Aorta (tissue), 5 donors: Measurements from ENCODE around the gene RBP2. TPM values are rescaled to one million over a fixed set of nuclear protein-coding genes. Genes with fewer than 3 reads are reported as not detected.

Experiments used
- ATAC-seq: fragments of 200-7000 bp; cut with Tn5 transposase; one replicate; pipeline ENCODE4 v1.9.1; 2022; ENCODE audit warnings: moderate library complexity; ENCODE audit not compliant: low FRiP score
- DNase-seq, 2 donors: peaks; one replicate each; pipeline ENCODE4 v3.0.0-alpha.2; 2020
- H3K27ac ChIP-seq, 2 donors: one replicate each; pipeline ENCODE4 v1.5.1; 2013; ENCODE audit warnings: low read length in 2 of 2, mild to moderate bottlenecking in 2 of 2, moderate library complexity in 2 of 2, control low read depth in 1 of 2, inconsistent platforms in 1 of 2, low read depth in 1 of 2
- H3K27me3 ChIP-seq, 2 donors: one replicate each; pipeline ENCODE4 v1.6.1; 2013; ENCODE audit warnings: control low read depth in 1 of 2, low read length in 1 of 2, mild to moderate bottlenecking in 1 of 2, moderate library complexity in 1 of 2; ENCODE audit not compliant: insufficient read depth in 2 of 2, control insufficient read depth in 1 of 2
- H3K36me3 ChIP-seq, 2 donors: one replicate each; pipeline ENCODE4 v1.6.1; 2013; ENCODE audit warnings: control low read depth in 1 of 2, low read length in 1 of 2, mild to moderate bottlenecking in 1 of 2; ENCODE audit not compliant: insufficient read depth in 2 of 2, control insufficient read depth in 1 of 2
- H3K4me1 ChIP-seq, 2 donors: one replicate each; pipeline ENCODE4 v1.6.1; 2013; ENCODE audit warnings: low read length in 2 of 2, control low read depth in 1 of 2, mild to moderate bottlenecking in 1 of 2, moderate library complexity in 1 of 2; ENCODE audit not compliant: insufficient read depth in 2 of 2, control insufficient read depth in 1 of 2
- H3K4me3 ChIP-seq, 2 donors: one replicate each; pipeline ENCODE4 v1.5.1; 2013; ENCODE audit warnings: low read length in 2 of 2, control low read depth in 1 of 2, mild to moderate bottlenecking in 1 of 2
- H3K9me3 ChIP-seq: one replicate; pipeline ENCODE4 v1.6.1; 2013; ENCODE audit warnings: mild to moderate bottlenecking, low read length; ENCODE audit not compliant: control insufficient read depth
- WGBS, 2 donors: extraction: QIAGEN DNeasy Blood & Tissue Kit; methylation state at CpG; one replicate each; pipeline ENCODE4 v1.1.7; 2013; 5-methylcytosine and 5-hydroxymethylcytosine counted together
- intact Hi-C, 2 donors: fragments of 100-400 bp; cut with DNase I; formaldehyde crosslinking; loops; one replicate each; pipeline versions ENCODE4 v1.14.2 to v1.15.0; 2022
- long read RNA-seq, 2 donors: library from polyadenylated mRNA; unstranded; transcript quantifications; one replicate each; pipeline ENCODE4 v2.0.0, GENCODE V29; 2020 to 2021
- polyA plus RNA-seq, 2 donors: library from polyadenylated mRNA; stranded (reverse); fragments of 200-250 nt; gene quantifications; one replicate each; pipeline ENCODE4 v1.2.3, GENCODE V29; 2013
- total RNA-seq, 2 donors: library from RNA; stranded (reverse); fragmentation: NEBNext Ultra II Directional; extraction: Animal tissue kit (Norgen Biotek cat#: 25700); gene quantifications; one replicate each; pipeline ENCODE4 v1.2.1, GENCODE V29; 2021
- donor health status: healthy with polysubstance abuse.
- donor health status: Bipolar disorder and iron deficiency.
- donor health status: DM: no; HTN: no; CAD: no.
- donor health status: DM: no; HTN: no; CAD: no.
- donor health status: DM: yes; HTN: yes; CAD: no.

Gene RBP2
- total RNA-seq (not detected), polyA plus RNA-seq (1,000 to 10,000 TPM in 1 of 2 donors, under 1 TPM in 1; 0.18 to 1,154 TPM)
- long read RNA-seq, donor 1: 0 reads
- long read RNA-seq, donor 2: 0 reads

DNA sequence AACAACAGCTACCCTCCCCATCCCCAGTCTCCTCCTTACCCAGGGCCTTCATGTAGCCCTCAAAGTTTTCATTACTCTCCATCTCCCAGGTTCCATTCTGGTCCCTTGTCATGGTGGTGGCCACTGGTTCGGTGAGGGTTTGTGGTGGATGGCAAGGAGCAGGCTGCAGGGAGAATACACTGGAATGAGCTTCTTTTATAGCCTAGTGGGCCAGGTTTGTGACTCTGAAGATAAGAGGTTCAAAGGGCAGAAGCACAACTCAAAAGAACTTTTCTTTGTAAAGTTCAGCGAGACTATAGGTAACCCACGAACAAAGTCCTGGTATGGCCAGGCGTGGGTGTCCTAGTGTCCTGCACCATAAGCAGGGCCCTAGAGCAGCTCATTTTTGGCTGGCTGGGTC lies at the start of gene RBP2:
RBP2 (minus strand) TSS at position 169 of the 400 bp plus-strand sequence; CDS start at position 112, 57 bp downstream.
- DNase-seq (no peak), ATAC-seq (no peak)
- Histone ChIP-seq H3K9me3 (no peaks in the 10 kb centered on the region), H3K4me3 (no peak within 1 kb of the TSS), H3K27me3 (no peaks in the 10 kb centered on the region), H3K4me1 (no peaks in the 10 kb centered on the region), H3K27ac (no peak within 1 kb of the TSS), H3K36me3 (no peaks in the 10 kb centered on the region)
- intact Hi-C loops: no loop called here
- WGBS, 2 donors: 93 to 95% methylated on average over 4 of the region's 4 CpGs

DNA sequence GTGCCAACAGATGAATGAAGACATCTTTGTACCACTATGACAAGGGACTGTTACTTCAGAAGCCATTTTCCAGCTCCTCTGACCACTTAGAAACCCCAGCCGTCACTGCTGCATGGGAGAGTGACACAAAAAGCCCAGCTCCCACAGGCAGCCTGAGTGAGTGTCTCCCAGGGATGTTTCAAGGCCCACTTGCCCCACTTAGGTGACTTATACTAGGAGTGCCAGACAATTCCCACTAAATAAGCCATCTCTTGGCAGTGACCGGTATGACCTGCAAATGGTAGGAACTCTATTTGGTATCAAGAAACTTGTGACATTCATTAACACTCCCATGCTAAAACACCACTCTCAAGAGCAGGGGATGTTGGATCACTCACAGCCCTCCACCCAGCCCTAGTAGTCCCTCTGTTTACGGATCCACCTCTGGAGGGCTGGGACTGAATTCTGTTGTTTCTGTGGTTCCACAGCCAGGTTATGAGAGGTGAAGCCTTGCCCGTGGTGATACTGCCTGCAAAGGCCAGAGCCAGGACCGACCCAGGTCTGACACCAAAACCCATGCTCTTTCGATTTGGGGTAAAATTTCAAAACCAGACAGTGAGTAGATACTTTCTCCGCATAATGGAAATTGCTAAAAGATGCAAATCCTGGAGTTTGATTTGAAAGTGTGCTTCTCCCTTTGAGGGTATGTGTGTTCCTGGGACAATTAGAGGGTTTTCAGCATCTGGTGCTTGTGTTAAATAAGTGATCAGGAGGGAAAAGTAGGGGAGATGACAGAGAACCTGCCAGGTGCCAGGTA lies 48.7 kb upstream of the RBP2 start:
- no peaks in the 10 kb centered on the region for H3K4me1 ChIP-seq
- no peaks in the 10 kb centered on the region for H3K36me3 ChIP-seq
- WGBS, 2 donors: 94 to 95% methylated on average over 7 of the region's 7 CpGs
- no peak for ATAC-seq
- no peak overlapping the region for H3K4me3 ChIP-seq
- no peaks in the 10 kb centered on the region for H3K27me3 ChIP-seq
- no peaks in the 10 kb centered on the region for H3K9me3 ChIP-seq
- H3K27ac ChIP-seq: no peak overlapping the region
- intact Hi-C loops: no loop called here
- no peak for DNase-seq

DNA sequence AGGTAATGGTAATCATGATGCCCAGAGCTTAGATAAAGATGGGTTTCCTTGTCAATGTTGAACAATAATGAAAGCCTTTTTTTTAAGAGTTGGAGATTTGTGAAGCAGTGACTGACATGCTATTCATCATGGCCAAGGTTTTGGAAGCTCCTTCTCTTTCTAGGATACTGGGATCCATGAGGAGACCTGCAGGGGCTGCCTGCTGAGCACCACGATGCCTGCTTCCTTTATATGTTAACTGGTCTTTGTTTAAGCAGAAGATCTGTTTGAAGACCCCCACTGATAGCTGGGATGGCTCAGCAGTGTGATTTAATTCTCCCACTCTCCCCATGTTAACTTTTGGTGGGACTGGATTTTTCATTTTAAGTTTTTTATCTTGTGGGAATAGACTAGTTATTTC lies 47.4 kb upstream of the RBP2 start:
- H3K9me3 ChIP-seq: no peaks in the 10 kb centered on the region
- no peaks in the 10 kb centered on the region for H3K27me3 ChIP-seq
- DNase-seq: no peak
- H3K4me3 ChIP-seq: no peak overlapping the region
- H3K27ac ChIP-seq: no peak overlapping the region
- no peaks in the 10 kb centered on the region for H3K4me1 ChIP-seq
- 74 to 88% methylated on average over 1 of the region's 1 CpG for WGBS, 2 donors
- no peaks in the 10 kb centered on the region for H3K36me3 ChIP-seq
- no peak for ATAC-seq
- intact Hi-C loops: no loop called here

DNA sequence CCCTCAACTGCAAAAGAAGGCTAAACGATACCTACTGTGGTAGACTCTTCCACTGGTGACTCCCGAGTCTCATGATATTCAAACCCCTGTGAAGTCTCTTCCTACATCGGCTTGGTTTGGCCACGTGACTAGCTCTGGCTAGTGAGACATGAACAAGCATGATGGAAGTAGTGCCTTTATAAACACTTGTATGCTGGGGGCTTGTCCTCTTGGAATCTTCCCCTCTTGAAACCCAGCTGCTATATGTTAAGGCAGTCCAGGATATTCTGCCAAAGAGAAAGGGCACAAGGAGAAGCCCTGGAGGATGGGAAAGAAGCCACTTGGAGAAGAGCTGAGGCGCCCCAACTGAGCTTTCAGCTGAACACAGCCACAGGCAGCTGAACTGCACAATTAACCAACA lies 46.9 kb upstream of the RBP2 start:
- WGBS, 2 donors: 98% methylated on average over 5 of the region's 5 CpGs
- intact Hi-C loops: no loop called here
- Histone ChIP-seq H3K9me3 (no peaks in the 10 kb centered on the region), H3K4me1 (no peaks in the 10 kb centered on the region), H3K27ac (no peak overlapping the region), H3K4me3 (no peak overlapping the region), H3K36me3 (no peaks in the 10 kb centered on the region), H3K27me3 (no peaks in the 10 kb centered on the region)
- DNase-seq: no peak
- ATAC-seq: no peak

DNA sequence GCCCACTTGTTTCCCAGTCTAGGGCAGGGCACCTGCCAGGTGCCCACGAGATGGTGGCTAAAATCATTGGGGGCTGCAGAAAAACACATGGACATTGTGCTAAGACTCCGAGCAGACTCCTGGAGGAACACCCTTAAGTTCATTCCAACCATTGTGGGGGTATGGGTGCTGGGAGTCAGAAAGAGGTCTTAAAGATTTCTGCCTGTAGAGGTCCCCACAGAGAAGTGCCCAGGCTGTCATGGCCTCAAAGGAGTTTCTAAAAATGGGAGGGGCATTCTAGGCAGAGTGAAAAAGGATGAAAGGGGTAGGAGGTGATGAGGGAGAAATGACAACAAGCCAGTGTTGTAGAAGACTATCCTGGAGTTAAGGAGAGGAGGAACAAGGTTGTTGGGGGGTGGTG lies 46.1 kb upstream of the RBP2 start:
- no peaks in the 10 kb centered on the region for H3K9me3 ChIP-seq
- H3K27ac ChIP-seq: no peak overlapping the region
- H3K27me3 ChIP-seq: no peaks in the 10 kb centered on the region
- DNase-seq (no peak), ATAC-seq (no peak)
- H3K4me1 ChIP-seq: no peaks in the 10 kb centered on the region
- intact Hi-C loops: no loop called here
- H3K36me3 ChIP-seq: no peaks in the 10 kb centered on the region
- H3K4me3 ChIP-seq: no peak overlapping the region
- WGBS, 2 donors: 43 to 50% methylated on average over 2 of the region's 2 CpGs

DNA sequence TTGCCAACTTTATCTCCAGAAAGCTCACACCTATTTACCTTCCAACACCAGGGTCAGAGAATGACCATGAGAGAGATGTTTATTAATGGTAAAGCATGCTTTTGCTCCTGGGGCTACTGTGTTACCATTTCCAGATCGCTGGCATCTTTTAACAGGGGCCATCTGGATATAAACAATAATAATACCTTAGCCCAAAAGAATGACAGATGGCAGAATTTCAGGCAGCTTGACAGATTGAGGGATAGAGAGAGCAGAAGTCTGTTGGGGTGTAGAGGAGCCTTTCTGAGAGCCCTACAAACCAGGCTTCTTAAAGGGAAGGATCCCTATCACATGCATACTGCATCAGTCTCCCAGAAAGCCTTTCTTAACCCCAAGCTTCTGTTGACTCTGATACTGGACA lies 45.5 kb upstream of the RBP2 start:
- DNase-seq: no peak
- no peaks in the 10 kb centered on the region for H3K4me1 ChIP-seq
- intact Hi-C loops: no loop called here
- no peaks in the 10 kb centered on the region for H3K9me3 ChIP-seq
- H3K27me3 ChIP-seq: no peaks in the 10 kb centered on the region
- H3K27ac ChIP-seq: no peak overlapping the region
- 45 to 61% methylated on average over 1 of the region's 1 CpG for WGBS, 2 donors
- ATAC-seq: no peak
- no peaks in the 10 kb centered on the region for H3K36me3 ChIP-seq
- H3K4me3 ChIP-seq: no peak overlapping the region

- H3K27ac ChIP-seq: no peak overlapping the region
- DNase-seq: no peak
- no peak for ATAC-seq
- no peak overlapping the region for H3K4me3 ChIP-seq
- WGBS, 2 donors: 93 to 95% methylated on average over 2 to 3 of the region's 3 CpGs
- intact Hi-C loops: no loop called here
- H3K9me3 ChIP-seq: no peaks in the 10 kb centered on the region
- H3K4me1 ChIP-seq: no peaks in the 10 kb centered on the region
- H3K27me3 ChIP-seq: no peaks in the 10 kb centered on the region
- no peaks in the 10 kb centered on the region for H3K36me3 ChIP-seq
These were observed 44.8 kb upstream of the RBP2 start for GRCh38 chr3:139521144-139521543.

GRCh38 chr3:139519998-139520737 lies 43.9 kb upstream of the RBP2 start:
- Histone ChIP-seq H3K27me3 (no peaks in the 10 kb centered on the region), H3K36me3 (no peaks in the 10 kb centered on the region), H3K4me3 (no peak overlapping the region), H3K27ac (no peak overlapping the region), H3K9me3 (no peaks in the 10 kb centered on the region), H3K4me1 (no peaks in the 10 kb centered on the region)
- intact Hi-C loops: loop anchor here in 1 of 2 donors (5.0 kb wide), 1 partner anchor 42 kb away; no protein-coding TSS in a partner anchor
- DNase-seq (no peak), ATAC-seq (no peak)
- WGBS, 2 donors: 84 to 86% methylated on average over 7 of the region's 7 CpGs
